Measurements from ENCODE around the gene GAREM1. TPM values are rescaled to one million over a fixed set of nuclear protein-coding genes. Genes with fewer than 3 reads are reported as not detected.
A peak's percentile ranks its signal among the peaks of the same experiment; 100 is the strongest.

The GAREM1 gene
- total and polyA plus RNA-seq, 2 donors (not counting 1 experiment from before 2014, with no cell fraction given) = 0.92 to 1.5 TPM

- H3K4me3 ChIP-seq (replicated peaks in 1 of 4; ENCODE audit: control extremely low read depth in 1 of 4, insufficient read depth in 1 of 4, low read depth in 3 of 4, low read length in 4 of 4) = no peak overlapping the region
- no peaks in the 10 kb centered on the region for H3K4me1 ChIP-seq (ENCODE audit: control insufficient read depth, extremely low read depth, insufficient read depth, low read length)
- H3K4me2 ChIP-seq (ENCODE audit: extremely low read depth, insufficient read depth, low read length) = no peak overlapping the region
- no peak overlapping the region for H3K27ac ChIP-seq (ENCODE audit: insufficient read depth, low read length)
- H3K36me3 ChIP-seq (ENCODE audit: control insufficient read depth, insufficient read depth, low read length) = no peaks in the 10 kb centered on the region
- H3K9me3 ChIP-seq (ENCODE audit: control insufficient read depth, insufficient read depth, low read depth, low read length) = no peaks in the 10 kb centered on the region
- no peak for DNase-seq (ENCODE audit: low read depth in 2 of 2)
- no peaks in the 10 kb centered on the region for H3K27me3 ChIP-seq (ENCODE audit: control insufficient read depth, insufficient read depth, low read length)
- no peaks in the 10 kb centered on the region for H4K20me1 ChIP-seq (ENCODE audit: control insufficient read depth, extremely low read depth, insufficient read depth, low read length)
- no peak overlapping the region for H3K9ac ChIP-seq (ENCODE audit: insufficient read depth, low read length)
- TF ChIP-seq, protein P1, sequence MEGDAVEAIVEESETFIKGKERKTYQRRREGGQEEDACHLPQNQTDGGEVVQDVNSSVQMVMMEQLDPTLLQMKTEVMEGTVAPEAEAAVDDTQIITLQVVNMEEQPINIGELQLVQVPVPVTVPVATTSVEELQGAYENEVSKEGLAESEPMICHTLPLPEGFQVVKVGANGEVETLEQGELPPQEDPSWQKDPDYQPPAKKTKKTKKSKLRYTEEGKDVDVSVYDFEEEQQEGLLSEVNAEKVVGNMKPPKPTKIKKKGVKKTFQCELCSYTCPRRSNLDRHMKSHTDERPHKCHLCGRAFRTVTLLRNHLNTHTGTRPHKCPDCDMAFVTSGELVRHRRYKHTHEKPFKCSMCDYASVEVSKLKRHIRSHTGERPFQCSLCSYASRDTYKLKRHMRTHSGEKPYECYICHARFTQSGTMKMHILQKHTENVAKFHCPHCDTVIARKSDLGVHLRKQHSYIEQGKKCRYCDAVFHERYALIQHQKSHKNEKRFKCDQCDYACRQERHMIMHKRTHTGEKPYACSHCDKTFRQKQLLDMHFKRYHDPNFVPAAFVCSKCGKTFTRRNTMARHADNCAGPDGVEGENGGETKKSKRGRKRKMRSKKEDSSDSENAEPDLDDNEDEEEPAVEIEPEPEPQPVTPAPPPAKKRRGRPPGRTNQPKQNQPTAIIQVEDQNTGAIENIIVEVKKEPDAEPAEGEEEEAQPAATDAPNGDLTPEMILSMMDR (conservative IDR thresholded peaks at IDR 0.05 in 1 of 2, IDR thresholded peaks at IDR 0.05 in 1 of 2; ENCODE audit: low read depth in 1 of 2, low read length in 2 of 2) = no peak
- TF ChIP-seq EZH2 (IDR thresholded peaks at IDR 0.05; ENCODE audit: low read length, missing control alignments) = no peak
- no peak overlapping the region for H2AFZ ChIP-seq (ENCODE audit: low read length)
- no peaks in the 10 kb centered on the region for H3K79me2 ChIP-seq (ENCODE audit: control insufficient read depth, insufficient read depth, low read length)
Observed at GRCh38 chr18:32389191-32389590, 81.5 kb downstream of the GAREM1 start.

GRCh38 chr18:32386471-32386870, 84.2 kb downstream of the GAREM1 start:
- Histone ChIP-seq H3K9me3 (ENCODE audit: control insufficient read depth, insufficient read depth, low read depth, low read length) (no peaks in the 10 kb centered on the region), H3K4me3 (replicated peaks in 1 of 4; ENCODE audit: control extremely low read depth in 1 of 4, insufficient read depth in 1 of 4, low read depth in 3 of 4, low read length in 4 of 4) (no peak overlapping the region), H3K4me1 (ENCODE audit: control insufficient read depth, extremely low read depth, insufficient read depth, low read length) (no peaks in the 10 kb centered on the region), H3K27me3 (ENCODE audit: control insufficient read depth, insufficient read depth, low read length) (no peaks in the 10 kb centered on the region), H3K36me3 (ENCODE audit: control insufficient read depth, insufficient read depth, low read length) (no peaks in the 10 kb centered on the region), H3K4me2 (ENCODE audit: extremely low read depth, insufficient read depth, low read length) (no peak overlapping the region), H3K9ac (ENCODE audit: insufficient read depth, low read length) (no peak overlapping the region), H3K27ac (ENCODE audit: insufficient read depth, low read length) (no peak overlapping the region), H3K79me2 (ENCODE audit: control insufficient read depth, insufficient read depth, low read length) (no peaks in the 10 kb centered on the region), H2AFZ (ENCODE audit: low read length) (no peak overlapping the region), H4K20me1 (ENCODE audit: control insufficient read depth, extremely low read depth, insufficient read depth, low read length) (no peaks in the 10 kb centered on the region)
- TF ChIP-seq EZH2 (IDR thresholded peaks at IDR 0.05; ENCODE audit: low read length, missing control alignments) = no peak
- DNase-seq (ENCODE audit: low read depth in 2 of 2) = no peak

DNA sequence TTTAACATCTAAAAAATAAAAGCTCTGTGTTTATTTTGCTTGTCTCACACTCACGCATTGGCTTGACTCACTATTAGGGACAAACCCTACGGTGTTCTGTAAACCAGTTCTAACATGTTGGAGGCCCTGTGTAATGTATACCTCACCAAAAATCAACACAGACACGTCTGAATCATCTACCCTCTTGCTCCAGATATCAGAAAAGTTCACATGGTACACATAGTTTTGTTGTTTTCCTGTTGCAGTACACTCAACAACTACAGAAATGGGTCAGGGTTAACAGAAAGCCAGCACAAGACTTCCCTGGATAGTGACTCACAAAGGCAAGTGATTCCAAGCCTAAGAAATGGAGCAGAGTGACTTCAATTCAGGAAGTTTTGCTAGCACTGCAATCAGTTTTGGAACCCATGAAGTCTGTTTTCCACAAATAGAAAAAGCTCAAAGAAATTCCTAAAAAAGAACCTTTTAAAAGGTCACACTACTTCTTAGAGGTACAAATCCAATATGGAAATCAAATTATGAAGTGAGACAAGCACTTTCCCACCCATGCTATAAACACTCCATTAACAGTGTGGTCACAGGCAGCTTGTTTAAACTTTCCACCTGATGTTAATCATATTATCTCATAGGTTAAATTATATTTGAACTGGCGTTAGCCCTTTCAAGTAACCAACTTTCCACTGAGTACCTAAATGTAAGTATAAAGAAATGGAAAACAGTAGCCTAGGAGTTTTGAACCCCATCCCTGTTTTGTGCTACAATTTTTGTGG, 87.4 kb downstream of the GAREM1 start:
- H3K79me2 ChIP-seq (ENCODE audit: control insufficient read depth, insufficient read depth, low read length) = no peaks in the 10 kb centered on the region
- H4K20me1 ChIP-seq (ENCODE audit: control insufficient read depth, extremely low read depth, insufficient read depth, low read length) = no peaks in the 10 kb centered on the region
- H3K9me3 ChIP-seq (ENCODE audit: control insufficient read depth, insufficient read depth, low read depth, low read length) = no peaks in the 10 kb centered on the region
- H2AFZ ChIP-seq (ENCODE audit: low read length) = no peak overlapping the region
- no peak for TF ChIP-seq EZH2 (IDR thresholded peaks at IDR 0.05; ENCODE audit: low read length, missing control alignments)
- TF ChIP-seq, protein P1 (conservative IDR thresholded peaks at IDR 0.05 in 1 of 2, IDR thresholded peaks at IDR 0.05 in 1 of 2; ENCODE audit: low read depth in 1 of 2, low read length in 2 of 2) = no peak
- H3K27ac ChIP-seq (ENCODE audit: insufficient read depth, low read length) = no peak overlapping the region
- DNase-seq (ENCODE audit: low read depth in 2 of 2) = peak; percentile 92 to 94
- no peaks in the 10 kb centered on the region for H3K36me3 ChIP-seq (ENCODE audit: control insufficient read depth, insufficient read depth, low read length)
- no peaks in the 10 kb centered on the region for H3K4me1 ChIP-seq (ENCODE audit: control insufficient read depth, extremely low read depth, insufficient read depth, low read length)
- no peak overlapping the region for H3K4me2 ChIP-seq (ENCODE audit: extremely low read depth, insufficient read depth, low read length)
- H3K27me3 ChIP-seq (ENCODE audit: control insufficient read depth, insufficient read depth, low read length) = no peaks in the 10 kb centered on the region
- no peak overlapping the region for H3K9ac ChIP-seq (ENCODE audit: insufficient read depth, low read length)
- H3K4me3 ChIP-seq (replicated peaks in 1 of 4; ENCODE audit: control extremely low read depth in 1 of 4, insufficient read depth in 1 of 4, low read depth in 3 of 4, low read length in 4 of 4) = peak overlapping the region in 1 of 4 experiments; percentile 4
